GM12892 (cell line): ENCODE measurements around the gene MINK1.

Experiments used
- POLR2A ChIP-seq: IDR thresholded peaks from 2 replicates; pipeline ENCODE4 v1.6.1; 2011; ENCODE audit warnings: low read depth, low read length, control low read depth
- POLR2AphosphoS5 ChIP-seq: IDR thresholded peaks from 2 replicates; pipeline ENCODE4 v1.6.1; 2011; ENCODE audit warnings: low read depth, low read length, control low read depth
- TAF1 ChIP-seq: IDR thresholded peaks from 2 replicates; pipeline ENCODE4 v1.6.1; 2011; ENCODE audit warnings: low read depth, mild to moderate bottlenecking, control low read depth, low read length, borderline replicate concordance

GRCh38 chr17:4789701-4789950 lies 43.5 kb upstream of the MINK1 start:
- no peak for TF ChIP-seq POLR2A
- TF ChIP-seq POLR2AphosphoS5: no peak
- no peak for TF ChIP-seq TAF1
